T-helper 1 cell (primary cell): Measurements from ENCODE around the gene TMEM117.

Source experiments
- DNase-seq, 5 donors: peaks; one replicate each; pipeline ENCODE4 v3.0.0-alpha.2; 2012 to 2020

The TMEM117 gene

DNA sequence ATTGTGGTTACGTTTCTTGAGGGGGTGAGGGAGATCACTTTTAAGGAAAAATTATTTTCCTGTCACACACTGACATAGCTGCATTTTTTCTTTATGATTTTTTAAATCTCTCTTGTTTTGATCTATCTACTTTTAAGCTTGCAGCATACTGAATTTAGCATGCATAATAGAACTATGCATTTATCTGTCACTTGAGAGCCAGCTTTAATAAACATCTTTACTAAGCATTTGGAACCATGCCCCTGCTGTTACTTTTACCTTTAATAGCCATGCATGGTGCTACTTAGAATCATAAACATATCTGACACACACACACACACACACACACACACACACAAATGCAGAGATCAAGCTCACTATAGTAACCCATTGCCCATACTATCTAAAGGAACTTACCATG lies 554.0 kb downstream of the TMEM117 start:
- DNase-seq: no peak

DNA sequence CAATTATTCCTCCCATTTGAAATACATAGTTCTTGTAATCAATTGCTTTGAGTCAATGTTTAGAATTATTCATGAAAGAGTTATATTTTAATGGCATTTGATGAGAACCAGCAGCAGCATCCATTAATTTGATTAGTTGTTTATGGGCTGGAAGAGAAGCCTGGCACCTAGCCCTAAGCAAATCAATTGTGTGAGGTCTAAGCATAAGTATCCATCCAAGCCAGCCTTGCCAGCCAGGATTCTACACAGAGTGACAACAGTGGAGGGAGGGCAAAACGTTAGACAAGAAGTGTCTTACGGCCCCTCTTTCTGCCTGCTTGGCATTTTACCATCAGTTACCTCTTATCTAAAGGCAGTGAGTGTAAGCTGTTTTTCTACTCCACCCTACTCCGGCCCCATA lies 561.8 kb downstream of the TMEM117 start:
- DNase-seq: no peak

DNA sequence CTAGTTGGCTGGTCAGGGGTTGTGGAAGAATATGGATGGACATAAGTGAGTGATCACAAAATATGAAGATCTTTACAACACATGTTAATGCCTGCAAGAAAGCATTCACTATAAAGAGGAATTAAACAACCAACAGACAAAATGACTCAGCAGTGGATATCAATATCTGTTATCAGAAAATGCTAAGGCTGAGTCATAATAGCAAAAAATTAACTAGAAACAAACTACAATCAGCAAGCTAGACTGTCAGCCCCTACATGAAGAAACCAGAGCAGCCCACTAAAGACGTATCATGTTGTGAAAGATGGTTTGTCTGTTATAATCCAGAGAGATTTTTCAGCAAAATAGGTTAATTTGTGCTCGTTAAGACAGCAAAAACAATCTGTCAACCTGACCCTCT lies 567.3 kb downstream of the TMEM117 start:
- no peak for DNase-seq

DNA sequence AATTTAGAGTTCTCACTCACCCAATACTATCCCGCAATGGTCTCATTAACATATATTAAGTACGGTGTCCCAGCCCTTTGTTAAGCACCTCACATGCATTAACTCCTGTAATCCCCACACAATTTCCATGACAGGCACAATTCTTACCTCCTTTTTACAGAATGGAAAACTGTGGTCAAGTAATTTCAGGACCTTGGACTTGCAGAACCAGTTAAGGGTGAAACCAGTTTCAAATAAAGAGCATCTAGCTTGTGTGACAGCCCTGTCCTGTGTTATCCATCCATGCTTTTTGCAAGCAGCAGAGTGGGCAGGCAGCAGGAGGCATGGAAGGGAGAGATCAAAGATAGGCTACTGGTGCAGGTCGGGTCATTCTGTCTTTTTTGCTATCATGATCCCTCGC lies 569.4 kb downstream of the TMEM117 start:
- DNase-seq: no peak

DNA sequence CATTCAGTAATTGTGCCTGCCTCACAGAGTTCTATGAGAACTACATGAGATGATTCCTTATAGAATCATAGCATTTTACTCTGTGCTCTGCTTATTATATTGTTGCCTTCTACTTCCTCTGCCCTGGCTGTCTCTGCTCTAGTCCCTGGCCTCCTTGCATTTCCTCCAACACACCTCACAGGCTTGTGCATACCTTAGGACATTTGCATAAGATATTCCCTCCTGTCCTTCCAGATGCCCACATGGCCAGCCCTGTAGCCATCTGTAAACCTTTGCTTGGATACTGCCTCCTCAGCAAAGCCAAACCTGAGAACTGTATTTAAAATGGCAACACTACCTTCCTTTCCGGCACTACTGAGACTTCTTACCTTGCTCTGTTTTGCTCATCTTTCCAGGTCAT lies 586.7 kb downstream of the TMEM117 start:
- DNase-seq: no peak

DNA sequence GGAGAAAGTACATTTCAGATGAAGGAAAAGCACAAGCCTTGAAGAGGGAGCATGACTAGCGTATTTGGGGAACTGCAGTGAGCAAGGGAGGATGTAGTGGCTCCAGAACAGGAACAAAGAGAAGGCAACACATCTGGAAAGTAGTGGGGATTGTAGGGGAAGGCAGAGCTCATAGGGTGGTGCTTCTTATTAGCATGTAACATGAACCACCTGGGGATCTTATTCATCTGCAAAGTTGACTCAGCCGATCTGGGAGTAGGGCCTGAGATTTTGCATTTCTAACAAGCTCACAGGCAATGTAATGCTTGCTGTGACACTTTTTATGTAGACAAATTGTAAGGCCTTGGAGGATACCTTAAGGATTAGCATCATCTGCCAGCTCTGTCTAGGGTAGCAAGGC lies 592.9 kb downstream of the TMEM117 start:
- DNase-seq: no peak

DNA sequence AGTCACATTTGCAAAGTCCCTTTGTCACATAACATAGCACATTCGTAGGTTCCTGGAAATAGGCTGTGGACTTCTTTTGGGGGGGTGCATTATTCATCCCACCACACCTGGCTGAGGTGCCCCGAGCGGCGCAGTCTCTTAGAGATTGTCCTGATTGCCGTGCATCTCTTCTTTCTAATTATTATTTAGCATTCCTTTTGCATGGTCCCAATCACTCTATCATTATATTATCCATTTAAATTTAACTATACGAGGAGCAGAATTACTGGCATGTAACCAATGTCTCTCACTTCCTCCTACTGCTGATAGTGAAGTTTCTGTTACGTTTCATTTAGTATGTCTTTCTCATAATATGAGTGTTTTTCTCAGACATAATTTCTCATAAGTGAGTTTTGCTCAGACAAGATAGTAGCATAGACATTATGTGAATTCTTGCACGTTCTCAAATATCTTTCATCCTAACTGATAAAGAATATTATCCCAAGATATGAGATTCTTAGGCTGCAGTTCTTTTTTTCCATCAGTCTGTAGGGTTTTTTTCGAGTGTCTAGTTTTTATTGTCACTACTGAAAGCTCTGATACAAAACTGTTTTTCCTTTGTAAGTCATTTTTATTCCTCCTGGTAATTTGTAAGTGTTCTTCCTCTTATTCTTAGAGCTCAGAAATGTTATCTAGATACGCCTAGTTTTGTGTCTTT lies 595.9 kb downstream of the TMEM117 start:
- no peak for DNase-seq

DNA sequence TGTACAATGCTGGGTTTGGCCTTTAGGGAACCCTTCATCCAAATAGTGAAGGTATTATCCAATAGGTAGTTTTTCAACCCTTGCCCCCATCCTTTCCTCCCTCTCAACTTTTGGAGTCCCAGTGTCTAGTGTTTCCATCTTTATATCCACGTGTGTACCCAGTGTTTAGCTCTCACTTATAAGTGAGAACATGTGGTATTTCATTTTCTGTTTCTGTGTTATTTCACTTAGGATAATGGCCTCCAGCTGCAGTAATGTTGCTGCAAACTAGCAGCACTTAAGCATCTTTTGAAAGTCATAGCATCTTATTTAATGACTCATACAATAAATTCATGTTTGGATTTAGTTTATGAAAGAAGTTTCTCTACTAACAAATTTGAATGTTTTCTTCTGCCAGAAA lies 597.8 kb downstream of the TMEM117 start:
- no peak for DNase-seq

DNA sequence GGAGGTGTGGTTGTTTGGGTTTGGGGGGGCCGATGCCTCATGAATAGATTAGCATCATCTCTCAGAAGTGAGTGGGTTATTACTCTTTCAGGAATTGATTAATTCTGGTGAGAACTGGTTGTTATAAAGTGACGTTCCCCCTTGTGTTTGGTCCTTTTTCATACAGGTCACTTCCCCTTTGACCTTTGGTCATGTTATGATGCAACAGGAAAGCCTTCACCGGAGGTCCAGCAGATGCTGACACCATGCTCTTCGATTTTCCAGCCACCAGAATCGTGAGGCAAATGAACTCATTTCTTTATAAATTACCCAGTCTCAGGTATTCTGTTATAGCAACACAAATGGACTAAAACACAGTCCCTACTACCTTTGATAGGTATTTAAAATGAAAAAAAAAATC lies 600.9 kb downstream of the TMEM117 start:
- DNase-seq: no peak
